ENCODE data around the gene CRTAP.
"Not testable (repeated sequence)": the region's sequence is repeated elsewhere in the genome, so short reads cannot be mapped to it uniquely, and the experiment has no call there.

The CRTAP gene

GRCh38 chr3:33099701-33100100 is 14.1 kb upstream of the CRTAP start:
- DNase-seq (ENCODE audit: low read depth): no peak

DNA sequence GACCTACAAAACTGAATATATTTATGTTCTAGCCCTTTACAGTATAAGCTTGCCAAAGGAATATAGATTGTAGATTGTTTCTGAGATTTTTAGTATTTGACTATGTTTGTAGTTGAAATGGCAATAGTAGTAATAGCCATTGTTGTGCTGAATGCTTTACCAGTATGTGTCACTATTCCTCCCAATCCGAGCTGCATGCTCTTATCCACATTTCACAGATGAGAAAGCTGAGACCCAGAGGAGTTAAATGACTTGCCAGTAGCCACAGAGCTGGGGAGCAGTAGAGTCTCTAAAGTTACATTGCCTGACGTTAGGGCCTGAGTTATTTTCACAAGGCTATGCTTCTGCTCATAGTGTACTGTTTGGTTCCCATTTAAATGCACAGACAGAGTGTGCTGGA is 13.6 kb upstream of the CRTAP start:
- DNase-seq (ENCODE audit: low read depth): no peak

- DNase-seq (ENCODE audit: low read depth): no peak
These were observed 10.8 kb upstream of the CRTAP start for GRCh38 chr3:33103034-33103433.

- no peak for DNase-seq (ENCODE audit: low read depth)
These were observed 10.3 kb upstream of the CRTAP start for GRCh38 chr3:33103480-33103879.

DNA sequence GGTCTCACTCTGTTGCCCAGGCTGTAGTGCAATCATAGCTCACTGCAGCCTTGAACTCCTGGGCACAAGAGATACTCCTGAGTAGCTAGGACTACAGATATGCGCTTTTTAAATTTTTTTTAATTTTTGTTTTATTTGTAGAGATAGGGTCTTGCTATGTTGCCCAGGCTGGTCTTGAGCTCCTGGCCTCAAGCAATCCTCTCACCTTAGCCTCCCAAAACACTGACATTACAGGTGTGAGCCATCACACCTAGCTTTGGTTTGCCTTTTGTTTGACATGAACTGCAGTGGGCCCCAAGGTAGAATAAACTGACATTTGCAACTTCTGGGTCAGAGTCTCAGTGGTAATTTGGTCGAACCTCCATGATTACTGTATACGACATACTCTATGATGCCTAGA is 9.0 kb upstream of the CRTAP start:
- DNase-seq (ENCODE audit: low read depth): no peak

DNA sequence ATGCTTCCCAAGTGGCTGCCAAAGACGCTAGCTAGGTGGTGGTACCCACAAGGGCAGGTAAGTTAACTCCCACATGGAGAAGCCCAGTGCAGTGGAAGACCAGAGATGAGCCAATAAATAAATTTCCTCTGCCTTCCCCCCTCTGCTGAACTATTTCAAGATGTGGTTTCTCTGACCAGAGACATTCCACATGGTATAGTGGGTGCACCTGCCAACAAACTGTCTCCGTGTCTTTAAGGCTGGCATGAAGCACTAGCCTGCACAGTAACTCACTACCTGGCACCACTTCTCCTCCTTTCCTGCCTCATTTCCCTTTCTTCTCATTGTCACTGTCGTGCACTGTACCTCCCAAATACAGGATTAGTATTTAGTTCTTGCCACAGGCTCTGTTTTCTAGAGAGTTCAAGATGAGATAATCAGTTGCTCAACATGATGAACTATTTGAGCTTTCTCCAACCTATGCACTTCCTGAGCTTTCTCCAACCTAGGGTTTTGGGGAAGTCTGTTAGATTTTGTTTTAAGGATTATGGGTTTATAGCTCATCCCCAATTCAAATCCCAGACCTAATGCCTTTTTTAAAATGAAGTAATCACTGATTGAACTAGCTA is 8.4 kb upstream of the CRTAP start:
- DNase-seq (ENCODE audit: low read depth): no peak

- DNase-seq (ENCODE audit: low read depth): not testable (repeated sequence)
These were observed 7.0 kb upstream of the CRTAP start for GRCh38 chr3:33106854-33107253.

- DNase-seq (ENCODE audit: low read depth): no peak
These were observed 2.2 kb upstream of the CRTAP start for GRCh38 chr3:33111581-33111980.

GRCh38 chr3:33114622-33115023 is 809 bp downstream of the CRTAP start:
- no peak for DNase-seq (ENCODE audit: low read depth)

DNA sequence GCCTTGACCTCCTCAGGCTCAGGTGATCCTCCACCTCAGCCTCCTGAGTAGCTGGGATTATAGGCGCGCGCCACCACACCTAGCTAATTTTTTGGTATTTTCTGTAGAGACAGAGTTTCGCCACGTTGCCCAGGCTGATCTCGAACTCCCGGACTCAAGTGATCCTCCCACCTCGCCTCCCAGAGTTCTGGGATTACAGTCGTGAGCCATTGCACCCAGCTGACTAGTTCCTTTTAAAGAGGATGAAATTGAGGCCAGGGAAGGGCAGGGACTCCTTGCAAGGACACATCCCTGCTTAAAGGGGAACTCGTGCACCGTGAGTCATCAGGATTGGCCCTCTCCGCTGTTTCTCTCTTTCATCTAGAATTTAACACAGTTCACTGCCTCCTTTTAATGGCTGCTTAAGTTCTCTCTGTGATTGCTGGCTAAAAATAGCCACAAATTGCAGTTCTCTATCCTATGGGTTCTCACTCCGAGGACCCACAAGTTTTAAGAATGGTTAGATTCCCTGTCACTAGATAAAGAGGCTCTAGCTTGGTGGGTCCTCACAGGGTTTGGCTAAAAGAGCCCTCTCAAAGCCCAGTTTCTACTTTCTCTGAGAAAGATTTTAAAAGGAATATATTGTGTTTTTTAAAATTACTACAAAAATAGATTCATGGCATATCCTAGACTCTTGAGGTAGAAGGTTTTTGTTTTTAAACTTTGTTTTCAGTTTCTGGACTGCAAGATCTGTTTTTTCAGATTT is 1.4 kb downstream of the CRTAP start:
- DNase-seq (ENCODE audit: low read depth): peak; percentile 69

GRCh38 chr3:33117461-33117860 is 3.6 kb downstream of the CRTAP start:
- DNase-seq (ENCODE audit: low read depth): no peak

- no peak for DNase-seq (ENCODE audit: low read depth)
These were observed 6.1 kb downstream of the CRTAP start for GRCh38 chr3:33119891-33120290.

GRCh38 chr3:33122991-33123390 is 9.2 kb downstream of the CRTAP start:
- no peak for DNase-seq (ENCODE audit: low read depth)

DNA sequence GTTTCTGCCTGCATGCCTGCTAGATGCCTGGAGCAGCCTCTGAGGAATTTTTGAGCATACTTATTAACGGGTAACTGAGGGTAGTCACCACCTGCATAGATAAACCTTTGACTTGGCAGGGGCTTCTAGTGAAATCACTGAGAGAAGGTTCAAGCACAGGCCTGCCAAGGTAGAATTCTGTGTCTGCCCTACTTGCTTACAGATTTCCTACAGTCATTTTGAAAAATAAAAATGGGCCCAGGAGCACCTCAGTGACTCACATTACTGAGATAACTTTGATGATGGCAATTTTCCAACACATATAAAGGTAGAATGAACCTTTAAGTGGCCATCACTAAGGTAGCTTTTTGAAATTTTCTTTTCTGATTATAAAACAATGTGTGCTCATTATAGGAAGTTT is 10.8 kb downstream of the CRTAP start:
- DNase-seq (ENCODE audit: low read depth): no peak

GRCh38 chr3:33125840-33126239 is 12.0 kb downstream of the CRTAP start:
- DNase-seq (ENCODE audit: low read depth): no peak

GRCh38 chr3:33128706-33129105 is 14.9 kb downstream of the CRTAP start:
- no peak for DNase-seq (ENCODE audit: low read depth)

DNA sequence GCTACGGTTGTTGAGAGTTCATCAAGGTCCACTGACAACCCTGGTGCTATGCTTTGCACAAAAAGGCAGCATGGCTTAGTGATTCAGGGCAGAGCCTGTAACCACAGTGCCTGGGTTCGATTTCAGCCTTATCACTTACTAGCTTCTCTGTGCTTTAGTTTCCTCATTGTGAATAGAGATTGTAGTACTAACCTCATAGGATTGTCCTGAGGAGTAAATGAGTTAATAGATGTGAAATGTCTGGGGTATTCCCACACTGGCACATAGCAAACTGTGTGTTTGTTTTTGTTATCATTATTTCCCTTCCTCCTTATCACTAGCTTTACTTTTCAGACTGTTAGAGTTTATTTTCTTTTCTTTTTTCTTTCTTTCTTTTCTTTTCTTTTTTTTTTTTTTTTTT is 16.3 kb downstream of the CRTAP start:
- no peak for DNase-seq (ENCODE audit: low read depth)

DNA sequence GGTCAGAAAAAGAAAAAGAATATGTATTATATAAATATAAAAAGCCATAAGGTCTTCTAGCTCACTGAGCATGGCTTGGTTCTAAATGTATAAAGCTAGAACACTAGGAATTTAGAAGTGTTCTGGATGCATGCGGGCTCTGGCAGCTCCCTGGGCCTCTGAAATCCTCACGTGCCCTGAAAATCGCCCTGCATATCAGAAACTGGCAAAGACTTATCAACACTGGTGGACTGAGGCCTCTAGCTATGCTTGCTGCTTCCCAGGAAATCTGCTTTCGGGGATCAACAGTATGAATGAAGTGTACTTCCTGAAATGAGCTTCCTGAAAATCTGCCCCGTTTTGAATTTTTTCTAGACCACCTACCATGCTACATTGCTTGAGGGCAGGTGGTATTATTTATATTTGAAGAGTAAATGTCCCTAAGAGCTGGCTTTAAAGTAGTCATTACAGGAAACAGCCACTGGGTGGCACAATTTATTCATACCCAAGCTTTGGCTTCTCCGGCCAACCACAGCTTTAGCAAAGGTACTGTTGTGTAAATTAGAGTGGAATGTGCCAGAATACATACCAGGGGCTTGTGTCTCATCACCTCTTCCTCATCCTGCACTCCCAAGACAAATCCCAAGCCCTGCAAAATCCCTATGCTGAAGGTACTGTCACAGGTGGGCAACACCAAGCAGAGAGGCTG is 17.7 kb downstream of the CRTAP start:
- peak; percentile 52 for DNase-seq (ENCODE audit: low read depth)

GRCh38 chr3:33132019-33132360 is 18.2 kb downstream of the CRTAP start:
- DNase-seq (ENCODE audit: low read depth): no peak

DNA sequence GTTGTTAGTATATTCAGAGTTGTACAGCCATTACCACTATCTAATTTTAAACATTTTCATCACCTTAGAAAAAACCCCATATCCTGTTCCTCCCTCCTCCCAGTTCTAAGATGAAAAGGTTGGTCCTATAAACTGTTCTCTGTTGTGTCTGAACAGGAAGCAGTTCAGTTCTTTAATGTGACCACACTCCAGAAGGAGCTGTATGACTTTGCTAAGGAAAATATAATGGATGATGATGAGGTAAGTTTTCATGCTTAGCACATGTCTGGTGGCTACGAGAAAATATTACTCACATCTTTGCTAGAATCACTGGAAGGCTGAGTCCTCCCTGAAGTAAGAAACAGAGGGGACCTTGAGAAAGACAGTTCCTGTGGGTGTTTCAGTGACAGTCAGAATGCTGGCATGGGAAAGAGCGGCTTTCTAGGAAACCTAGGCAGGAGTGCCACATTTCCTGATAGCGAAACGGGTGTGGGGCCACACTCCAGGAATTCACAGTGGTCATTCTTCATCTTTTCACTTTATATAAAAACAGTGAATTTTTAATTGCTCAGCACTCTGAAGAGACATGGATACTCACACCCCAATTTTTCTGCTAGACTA is 20.3 kb downstream of the CRTAP start:
- DNase-seq (ENCODE audit: low read depth): no peak

DNA sequence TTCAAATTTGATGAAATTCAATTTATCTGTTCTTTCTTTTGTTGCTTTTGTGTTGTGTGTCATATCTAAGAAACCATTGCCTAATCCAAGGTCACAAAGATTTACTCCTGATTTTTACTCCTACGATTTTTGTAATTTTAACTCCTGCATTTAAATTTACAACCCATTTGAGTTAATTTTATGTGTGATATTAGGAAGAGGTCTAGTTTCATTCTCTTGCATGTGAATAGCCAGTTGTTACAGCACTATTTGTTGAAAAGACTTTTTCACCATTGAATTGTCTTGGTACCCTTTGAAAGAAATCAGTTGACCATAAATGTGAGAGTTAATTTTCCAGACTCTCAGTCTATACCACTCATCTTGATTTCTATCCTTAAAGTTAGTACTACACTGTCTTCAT is 23.9 kb downstream of the CRTAP start:
- no peak for DNase-seq (ENCODE audit: low read depth)

DNA sequence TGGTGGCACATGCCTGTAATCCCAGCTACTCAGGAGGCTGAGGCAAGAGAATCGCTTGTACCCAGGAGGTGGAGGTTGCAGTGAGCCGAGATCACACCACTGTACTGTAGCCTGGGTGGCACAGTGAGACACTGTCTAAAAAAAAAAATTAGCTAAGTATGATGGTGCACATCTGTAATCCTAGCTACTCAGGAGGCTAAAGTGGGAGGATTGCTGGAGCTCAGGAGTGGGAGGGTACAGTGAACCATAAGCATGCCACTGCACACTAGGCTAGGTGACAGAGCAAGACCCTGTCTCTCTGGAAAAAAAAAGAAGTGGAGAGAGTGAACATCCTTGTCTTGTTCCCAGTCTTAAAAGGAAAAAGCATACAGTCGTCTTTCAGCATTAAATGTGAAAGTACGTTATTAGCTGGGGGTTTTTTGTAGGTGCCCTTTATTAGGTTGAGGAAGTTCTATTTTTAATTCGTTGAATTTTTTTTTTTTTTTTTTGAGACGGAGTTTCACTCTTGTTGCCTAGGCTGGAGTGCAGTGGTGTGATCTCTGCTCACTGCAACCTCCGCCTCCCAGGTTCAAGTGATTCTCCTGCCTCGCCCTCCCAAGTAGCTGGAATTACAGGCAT is 25.3 kb downstream of the CRTAP start:
- not testable (repeated sequence) for DNase-seq (ENCODE audit: low read depth)

GRCh38 chr3:33139996-33140395 is 26.2 kb downstream of the CRTAP start:
- DNase-seq (ENCODE audit: low read depth): no peak

All from HS-27A (cell line).